SK-N-SH treated with all-trans-retinoic acid at 6 μM for 48 hours (cell line): ENCODE data around the gene VAV3.

Experiments
- ARNTL ChIP-seq: fragments of 450-650 bp; formaldehyde crosslinking; IDR thresholded peaks from 2 replicates; pipeline ENCODE4 v1.5.0; 2020; ENCODE audit warnings: low read depth, mild to moderate bottlenecking, moderate library complexity, borderline replicate concordance
- CREB5 ChIP-seq: fragments of 250-450 bp; sonication (Bioruptor Pico); IDR thresholded peaks from 2 replicates; pipeline ENCODE4 v1.5.1; 2020; ENCODE audit warnings: low read depth, mild to moderate bottlenecking, moderate library complexity
- CSDC2 ChIP-seq: fragments of 250-450 bp; sonication (Bioruptor Pico); IDR thresholded peaks from 2 replicates; pipeline ENCODE4 v1.5.0; 2020; ENCODE audit warnings: mild to moderate bottlenecking, moderate library complexity
- CSRNP3 ChIP-seq: fragments of 250-450 bp; sonication (Bioruptor Pico); IDR thresholded peaks from 2 replicates; pipeline ENCODE4 v1.5.1; 2021; ENCODE audit warnings: mild to moderate bottlenecking, moderate library complexity
- ESRRG ChIP-seq: fragments of 250-450 bp; sonication (Bioruptor Pico); IDR thresholded peaks from 2 replicates; pipeline ENCODE4 v1.6.1; 2021; ENCODE audit warnings: mild to moderate bottlenecking
- ISL1 ChIP-seq: fragments of 250-450 bp; sonication (Bioruptor Pico); IDR thresholded peaks from 2 replicates; pipeline ENCODE4 v2.1.2; 2022; ENCODE audit warnings: mild to moderate bottlenecking, moderate library complexity
- RARB ChIP-seq: fragments of 250-450 bp; sonication (Bioruptor Pico); IDR thresholded peaks from 2 replicates; pipeline ENCODE4 v1.8.0; 2021; ENCODE audit warnings: mild to moderate bottlenecking, moderate library complexity
- TCF4 ChIP-seq: fragments of 250-450 bp; sonication (Bioruptor Pico); IDR thresholded peaks from 2 replicates; pipeline ENCODE4 v1.8.0; 2021; ENCODE audit warnings: mild to moderate bottlenecking, moderate library complexity, borderline replicate concordance
- ZFP3 ChIP-seq: fragments of 250-450 bp; sonication (Bioruptor Pico); IDR thresholded peaks from 2 replicates; pipeline ENCODE4 v1.5.0; 2020; ENCODE audit warnings: mild to moderate bottlenecking, moderate library complexity
- ZNF565 ChIP-seq: fragments of 450-650 bp; formaldehyde crosslinking; conservative IDR thresholded peaks from 2 replicates; pipeline ENCODE4 v1.5.0; 2020; ENCODE audit warnings: low read depth, mild to moderate bottlenecking, moderate library complexity
- TF ChIP-seq, protein P1 (sequence below): fragments of 250-450 bp; sonication (Bioruptor Pico); IDR thresholded peaks from 2 replicates; pipeline ENCODE4 v1.8.0; 2020; ENCODE audit warnings: mild to moderate bottlenecking, moderate library complexity, borderline replicate concordance

DNA sequence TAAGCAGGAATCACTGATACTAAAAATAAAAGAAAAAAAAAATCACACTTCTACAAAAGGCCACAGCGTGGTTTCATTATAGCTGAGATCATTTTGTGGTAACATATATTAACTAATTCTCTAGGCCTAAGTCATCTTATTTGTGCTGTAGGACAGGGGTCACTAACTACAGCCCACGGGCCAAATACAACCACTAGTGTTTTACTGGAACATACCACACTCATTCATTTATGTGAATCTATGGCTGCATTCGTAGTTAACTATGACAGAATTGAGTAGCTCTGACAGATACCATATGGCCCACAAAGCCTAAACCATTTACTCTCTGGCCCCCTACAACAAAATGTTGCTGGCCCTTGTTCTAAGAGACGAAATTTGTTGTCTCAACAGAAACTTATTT lies 224.4 kb downstream of the VAV3 start:
- TF ChIP-seq ESRRG (CRISPR knock-in tag) (no peak), CSRNP3 (CRISPR knock-in tag) (no peak), CSDC2 (CRISPR knock-in tag) (no peak), TCF4 (no peak), ZFP3 (no peak), ZNF565 (CRISPR knock-in tag) (no peak), RARB (CRISPR knock-in tag) (no peak), ISL1 (CRISPR knock-in tag) (no peak), CREB5 (CRISPR knock-in tag) (no peak), ARNTL (CRISPR knock-in tag) (no peak)
- TF ChIP-seq, protein P1, sequence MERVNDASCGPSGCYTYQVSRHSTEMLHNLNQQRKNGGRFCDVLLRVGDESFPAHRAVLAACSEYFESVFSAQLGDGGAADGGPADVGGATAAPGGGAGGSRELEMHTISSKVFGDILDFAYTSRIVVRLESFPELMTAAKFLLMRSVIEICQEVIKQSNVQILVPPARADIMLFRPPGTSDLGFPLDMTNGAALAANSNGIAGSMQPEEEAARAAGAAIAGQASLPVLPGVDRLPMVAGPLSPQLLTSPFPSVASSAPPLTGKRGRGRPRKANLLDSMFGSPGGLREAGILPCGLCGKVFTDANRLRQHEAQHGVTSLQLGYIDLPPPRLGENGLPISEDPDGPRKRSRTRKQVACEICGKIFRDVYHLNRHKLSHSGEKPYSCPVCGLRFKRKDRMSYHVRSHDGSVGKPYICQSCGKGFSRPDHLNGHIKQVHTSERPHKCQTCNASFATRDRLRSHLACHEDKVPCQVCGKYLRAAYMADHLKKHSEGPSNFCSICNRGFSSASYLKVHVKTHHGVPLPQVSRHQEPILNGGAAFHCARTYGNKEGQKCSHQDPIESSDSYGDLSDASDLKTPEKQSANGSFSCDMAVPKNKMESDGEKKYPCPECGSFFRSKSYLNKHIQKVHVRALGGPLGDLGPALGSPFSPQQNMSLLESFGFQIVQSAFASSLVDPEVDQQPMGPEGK (CRISPR knock-in tag): no peak
